DND-41 (cell line): ENCODE data around the gene ATP6V0E1.

ENCODE experiments used
- CTCF ChIP-seq: IDR thresholded peaks from 2 replicates; pipeline ENCODE4 v1.5.1; 2012; ENCODE audit warnings: borderline replicate concordance, low read length, moderate library complexity, mild to moderate bottlenecking; ENCODE audit not compliant: poor library complexity, severe bottlenecking; ENCODE audit errors: extremely low read depth
- EZH2 ChIP-seq: IDR thresholded peaks from 3 replicates; pipeline ENCODE4 v1.6.1; 2012; ENCODE audit warnings: borderline replicate concordance, low read depth, mild to moderate bottlenecking, moderate library complexity, low read length, inconsistent platforms; ENCODE audit not compliant: severe bottlenecking

DNA sequence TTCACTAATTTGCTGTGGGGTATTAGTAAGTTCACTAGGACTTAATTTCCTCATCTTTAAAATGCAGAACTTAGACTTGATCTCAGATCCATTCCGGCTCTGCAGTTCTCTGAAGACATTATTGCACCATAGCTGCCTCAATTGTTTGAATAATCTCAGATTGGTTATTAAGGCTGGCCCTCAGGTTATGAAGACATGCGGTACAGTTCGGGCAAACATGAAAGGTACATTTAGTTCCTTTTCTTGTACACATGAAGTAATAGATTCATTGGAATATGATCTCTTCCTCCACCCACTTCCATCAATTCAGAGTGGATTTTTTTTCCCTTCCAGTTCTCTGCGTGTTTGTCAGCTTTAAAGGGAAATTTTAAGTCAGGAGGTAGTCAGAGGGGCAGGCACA is 28.0 kb downstream of the ATP6V0E1 start:
- TF ChIP-seq CTCF: no peak
- TF ChIP-seq EZH2: no peak
